TTC549 (cell line): ENCODE measurements around the gene RELL1.

Experiments
- FAIRE-seq: peaks from 2 replicates; lab custom pipeline; 2012; peaks lifted over from hg19 to GRCh38; lab: Jason Lieb, UNC

Gene RELL1

DNA sequence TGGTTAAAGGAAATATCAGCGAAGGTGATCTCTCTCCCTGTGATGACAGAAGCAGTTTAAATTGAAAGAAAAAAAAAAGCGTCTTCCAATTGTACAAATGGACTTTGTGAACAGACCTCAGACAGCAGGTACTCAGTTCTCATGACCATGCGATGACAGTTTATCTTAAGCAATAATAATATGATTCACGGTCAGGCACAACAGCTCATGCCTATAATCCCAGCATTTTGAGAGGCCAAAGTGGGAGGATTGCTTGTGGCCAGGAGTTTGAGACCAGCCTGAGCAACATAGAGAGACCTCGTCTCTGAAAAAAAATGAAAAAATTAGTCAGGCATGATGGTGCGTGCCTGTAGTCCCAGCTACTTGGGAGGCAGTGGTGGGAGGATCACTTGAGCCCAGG, 51.0 kb downstream of the RELL1 start:
- no peak for FAIRE-seq

DNA sequence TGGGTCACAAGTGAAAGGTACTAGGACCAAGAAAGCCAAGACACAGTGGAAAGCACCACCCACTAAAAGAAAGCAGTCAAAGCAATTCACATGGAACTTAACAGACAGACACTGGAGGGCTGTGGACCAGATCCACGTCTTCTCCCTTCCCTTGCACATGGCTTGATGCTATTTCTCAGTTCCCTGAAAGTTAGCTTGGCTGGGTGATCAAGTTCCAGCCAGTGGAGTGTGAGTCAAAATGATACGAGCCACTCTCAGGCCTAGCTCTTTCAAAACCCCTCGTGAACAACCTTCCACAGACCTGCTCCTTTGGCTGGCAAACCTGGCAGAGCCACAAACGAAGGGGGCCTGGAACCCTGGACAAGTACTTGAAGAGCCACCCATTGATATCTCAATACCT, 52.0 kb downstream of the RELL1 start:
- FAIRE-seq: no peak

DNA sequence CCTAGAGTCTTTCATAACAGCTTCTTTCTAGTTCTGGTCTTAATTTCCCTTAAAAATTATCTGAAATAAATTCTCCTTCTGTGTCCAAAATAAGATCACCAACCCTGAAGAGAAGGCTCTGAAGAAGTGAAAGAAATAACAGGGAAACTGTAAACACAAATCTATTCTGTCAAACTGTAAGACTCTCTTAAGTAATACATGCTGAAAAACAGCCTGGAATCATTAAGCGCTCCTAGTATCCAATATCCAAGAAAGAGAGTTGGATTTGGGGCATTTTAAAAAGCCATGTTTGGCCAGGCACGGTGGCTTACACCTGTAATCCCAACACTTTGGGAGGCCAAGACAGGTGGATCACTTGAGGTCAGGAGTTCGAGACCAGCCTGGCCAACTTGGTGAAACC, 53.3 kb downstream of the RELL1 start:
- FAIRE-seq: no peak

DNA sequence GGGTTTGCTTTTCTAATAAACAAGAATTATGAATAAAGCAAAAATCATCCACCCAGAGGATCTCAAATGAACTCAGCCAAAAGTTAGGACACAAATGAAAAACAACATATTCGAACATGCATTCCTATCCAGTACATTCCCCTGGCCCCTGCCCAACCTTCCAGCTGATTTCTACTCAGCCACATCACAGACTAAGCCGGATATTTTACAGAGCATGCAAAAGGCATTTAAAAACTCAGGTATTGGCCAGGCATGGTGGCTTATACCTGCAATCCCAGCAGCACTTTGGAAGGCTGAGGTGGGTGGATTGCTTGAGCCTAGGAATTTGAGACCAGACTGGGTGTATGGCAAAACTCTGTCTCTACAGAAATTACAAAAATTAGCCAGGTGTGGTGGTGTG, 54.6 kb downstream of the RELL1 start:
- no peak for FAIRE-seq

DNA sequence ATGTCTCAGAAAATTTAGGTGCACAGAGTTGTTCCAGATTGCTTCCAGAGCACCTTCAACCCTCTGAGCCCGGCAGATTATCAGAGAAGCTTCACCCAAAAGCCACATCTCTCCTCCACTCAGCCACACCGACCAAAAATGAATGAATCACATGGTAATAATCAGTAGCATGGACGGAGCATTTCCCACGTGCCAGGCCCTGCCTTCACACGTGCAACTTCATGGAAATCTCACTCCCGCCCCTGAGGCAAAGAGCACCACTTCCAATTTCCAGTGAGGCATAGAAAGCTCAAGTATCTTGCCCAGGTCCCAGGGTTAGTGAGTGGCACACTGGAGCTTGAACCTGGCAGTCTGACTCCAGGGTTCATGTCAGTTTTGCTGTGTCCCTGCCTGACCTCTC, 56.5 kb downstream of the RELL1 start:
- no peak for FAIRE-seq

DNA sequence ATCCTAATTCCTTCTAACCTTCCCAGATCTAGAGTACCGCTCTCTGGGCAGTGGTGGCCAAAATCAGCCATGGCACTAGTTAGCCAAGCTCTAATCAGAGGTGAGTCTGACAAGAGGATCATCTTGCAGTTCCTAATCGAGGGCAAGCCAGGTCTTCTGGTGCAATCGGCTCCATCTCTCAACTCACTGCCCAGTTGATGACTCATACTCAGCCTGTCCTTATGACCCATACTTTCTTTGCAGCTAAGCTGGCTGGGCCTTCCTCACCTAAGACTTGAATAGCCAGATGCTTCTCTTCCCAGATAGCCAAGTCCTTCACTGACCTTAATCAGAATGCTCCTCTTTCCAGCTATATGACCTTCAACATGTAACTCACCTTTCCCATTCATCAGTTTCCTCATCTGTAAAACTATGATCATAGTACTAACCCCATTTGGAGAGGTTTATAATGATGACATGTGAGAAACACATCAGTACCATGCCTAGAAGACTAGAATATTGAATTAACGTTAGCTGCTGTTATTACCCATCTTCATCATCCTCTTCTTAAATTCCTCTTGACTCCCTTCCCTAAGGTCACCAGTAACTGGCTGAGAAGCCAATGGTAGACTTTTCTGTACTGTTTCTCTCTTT, 57.1 kb downstream of the RELL1 start:
- FAIRE-seq: no peak

DNA sequence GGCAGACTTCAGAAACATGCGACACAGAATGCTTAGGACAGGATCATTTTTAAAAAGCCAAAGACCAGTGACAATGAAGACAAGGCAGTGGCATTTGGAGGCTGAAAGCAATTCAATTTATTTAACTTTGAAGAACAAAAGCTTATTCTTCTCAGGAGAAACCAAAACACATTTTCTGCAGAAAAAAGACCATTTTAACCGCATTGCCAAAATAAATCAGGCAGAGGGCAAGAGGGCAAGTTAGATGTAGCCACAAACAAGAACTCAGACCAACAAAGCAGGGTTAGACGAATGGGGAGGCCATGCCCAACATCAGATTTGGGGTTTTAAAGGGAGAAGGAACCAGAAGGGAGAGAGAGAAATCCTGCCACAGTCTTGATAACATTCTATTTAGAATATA, 58.9 kb downstream of the RELL1 start:
- no peak for FAIRE-seq

DNA sequence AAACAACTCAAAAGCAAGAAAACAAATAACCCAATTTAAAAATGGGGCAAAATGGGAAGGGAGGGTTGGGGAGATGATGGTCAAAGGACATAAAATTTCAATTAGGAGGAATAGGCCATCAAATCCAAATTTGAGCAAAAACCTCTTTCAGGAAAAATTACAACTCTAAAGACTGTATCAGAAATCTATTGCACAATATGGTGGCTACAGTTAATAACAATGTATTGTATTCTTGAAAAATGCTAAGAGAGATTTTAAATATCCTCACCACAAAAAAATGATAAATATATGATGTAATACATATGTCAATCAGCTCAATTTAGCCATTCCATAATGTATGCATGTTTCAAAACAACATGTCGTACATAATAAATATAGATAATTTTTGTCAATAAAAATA, 60.7 kb downstream of the RELL1 start:
- peak; percentile 22 for FAIRE-seq

DNA sequence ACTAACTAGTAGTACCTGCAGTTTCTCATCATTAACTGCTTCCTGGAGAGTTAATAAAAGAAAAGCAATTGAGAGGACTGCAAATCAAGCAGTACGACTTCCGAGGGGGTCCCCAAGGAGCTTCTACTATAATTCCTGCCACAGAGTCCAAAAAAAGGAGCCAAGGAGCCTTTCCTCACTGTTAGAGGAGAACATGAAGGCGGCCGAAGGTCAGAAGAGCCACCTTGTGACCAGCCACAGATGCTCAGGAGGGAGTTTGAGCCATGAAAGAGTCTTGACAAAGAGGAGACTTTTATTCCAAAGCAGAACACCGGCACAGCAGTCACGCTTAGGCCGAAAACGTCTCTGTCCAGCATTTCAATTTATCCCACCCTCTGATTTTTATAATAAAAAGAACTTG, 62.2 kb downstream of the RELL1 start:
- FAIRE-seq: no peak

DNA sequence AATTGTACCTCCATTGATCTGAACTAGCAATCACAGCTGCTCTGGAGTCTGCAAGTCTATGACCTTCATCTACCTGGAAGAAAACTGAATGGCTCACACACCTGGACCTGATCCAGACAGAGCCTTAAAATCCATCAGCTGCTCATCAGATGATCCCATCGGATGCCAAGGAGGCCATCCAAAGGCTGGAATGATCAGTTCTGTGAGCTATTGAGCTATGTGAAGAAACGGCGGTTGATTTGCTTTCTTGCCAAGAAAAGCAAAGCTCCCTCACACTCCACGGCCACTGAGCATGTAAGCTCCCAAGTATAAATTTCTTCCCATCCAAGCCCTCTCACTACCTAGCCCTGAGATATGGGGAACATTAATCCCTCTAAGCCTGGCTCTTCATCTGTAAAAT, 63.1 kb downstream of the RELL1 start:
- no peak for FAIRE-seq

DNA sequence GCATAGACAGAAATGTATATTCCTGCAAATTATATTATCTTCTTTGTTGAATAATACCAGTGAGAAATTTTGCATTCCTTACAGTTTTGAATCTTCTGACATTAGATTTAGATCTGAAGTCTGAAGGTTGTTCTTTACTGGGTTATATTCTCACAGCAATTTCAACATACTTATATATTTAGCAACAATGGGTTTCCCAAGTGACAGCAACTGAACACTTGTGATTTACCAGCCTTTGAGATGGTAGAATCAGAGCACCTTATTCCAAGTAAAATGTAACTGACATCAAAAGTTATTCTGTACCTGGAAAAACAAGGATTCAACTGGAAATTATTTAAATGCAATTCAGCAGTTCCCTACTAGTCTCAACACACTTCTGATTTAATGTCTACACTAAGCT, 66.0 kb downstream of the RELL1 start:
- FAIRE-seq: no peak

DNA sequence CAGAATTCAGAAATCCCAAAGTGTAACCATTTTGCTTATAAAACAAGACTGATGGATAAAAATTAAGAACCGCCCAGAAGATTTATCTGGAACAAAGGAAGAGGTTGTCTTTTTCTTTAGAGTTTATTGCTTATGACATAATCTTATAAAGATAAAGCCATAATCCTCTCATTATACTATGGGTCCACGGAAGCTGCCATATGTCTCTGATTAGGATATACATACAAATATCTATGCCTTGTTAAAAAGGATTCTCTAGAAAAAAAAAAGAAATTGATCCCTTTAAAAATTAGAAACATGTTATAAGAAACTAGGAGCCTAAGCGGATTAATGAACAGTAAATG, 70.5 kb downstream of the RELL1 start:
- FAIRE-seq: no peak

DNA sequence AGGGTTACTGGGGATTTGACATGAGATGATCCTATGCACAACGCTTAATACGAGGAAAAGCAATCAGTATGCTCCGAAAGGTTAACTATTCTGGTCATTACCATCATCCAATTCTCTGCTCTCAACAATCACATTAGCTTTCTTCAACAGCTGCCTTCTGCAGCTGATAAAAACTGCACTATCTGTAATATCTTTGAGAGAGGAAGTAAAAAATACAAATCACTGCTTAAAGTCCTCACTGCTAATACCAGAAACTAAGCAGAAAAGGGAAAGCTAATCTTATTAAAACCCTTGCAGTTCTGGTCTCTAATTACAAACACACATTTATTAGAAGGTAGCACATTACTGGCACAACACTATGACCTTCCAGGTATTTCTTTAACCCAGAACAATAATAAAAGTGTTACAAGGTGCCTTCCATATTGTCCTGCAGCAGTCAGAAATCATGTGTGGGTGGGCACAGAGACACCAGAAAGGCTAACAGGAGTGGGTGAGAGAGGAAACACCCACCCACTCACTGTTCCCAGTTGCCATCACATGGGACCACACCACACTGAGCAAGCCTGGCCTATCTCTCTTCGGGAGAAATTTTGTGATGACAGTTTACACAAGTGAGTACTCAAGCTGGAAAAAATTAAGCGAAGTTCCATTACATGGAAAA, 71.0 kb downstream of the RELL1 start:
- no peak for FAIRE-seq

DNA sequence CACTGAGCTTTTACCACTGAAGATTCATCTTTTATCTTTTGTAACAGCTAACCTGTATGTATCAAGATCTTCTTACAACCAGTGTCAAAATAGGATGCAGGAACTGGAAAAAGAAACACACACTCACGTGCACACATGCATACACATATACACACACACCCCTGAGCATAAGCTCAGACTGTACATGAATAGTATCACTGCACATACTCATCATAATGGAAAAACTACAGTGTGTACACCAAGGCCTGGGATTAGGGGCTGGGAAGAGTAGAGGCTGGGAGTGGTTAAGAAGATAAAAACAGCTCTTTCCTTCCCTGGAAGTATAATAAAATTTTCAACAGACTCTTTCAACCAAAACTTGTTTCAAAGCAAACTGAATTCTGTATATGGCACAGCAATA, 73.4 kb downstream of the RELL1 start:
- FAIRE-seq: no peak

DNA sequence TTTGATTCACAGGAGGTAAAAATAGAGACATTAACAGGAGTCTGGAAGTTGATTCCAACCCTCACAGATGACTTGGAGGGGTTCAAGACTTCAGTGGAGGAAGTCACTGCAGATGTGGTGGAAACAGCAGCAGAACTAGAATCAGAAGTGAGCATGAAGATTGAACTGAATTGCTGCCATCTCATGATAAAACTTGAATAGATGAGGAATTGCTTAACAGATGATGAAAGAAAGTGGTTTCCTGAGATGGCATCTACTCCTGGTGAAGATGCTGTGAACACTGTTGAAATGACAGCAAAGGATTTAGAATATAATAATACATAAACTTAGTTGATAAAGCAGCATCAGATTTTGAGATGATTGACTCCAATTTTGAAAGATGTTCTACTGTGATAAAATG, 76.5 kb downstream of the RELL1 start:
- no peak for FAIRE-seq

DNA sequence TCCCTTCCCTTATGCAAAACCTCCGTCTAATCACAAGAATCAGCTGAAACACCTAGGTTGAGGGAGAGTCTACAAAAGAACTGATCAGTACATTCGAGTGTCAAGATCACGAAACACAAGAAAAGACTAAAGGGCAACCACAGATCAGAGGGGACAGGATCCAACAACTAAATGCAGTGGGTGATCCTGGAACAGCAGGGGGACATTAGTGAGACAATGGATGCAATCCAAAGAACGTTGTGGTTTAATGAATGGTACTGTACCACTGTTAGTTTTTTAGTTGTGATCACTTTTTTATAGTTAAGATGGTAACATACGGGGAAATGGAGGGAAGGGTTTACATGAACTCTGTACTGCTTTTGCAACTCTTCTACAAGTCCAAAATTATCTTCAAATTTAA, 79.2 kb downstream of the RELL1 start:
- FAIRE-seq: no peak

DNA sequence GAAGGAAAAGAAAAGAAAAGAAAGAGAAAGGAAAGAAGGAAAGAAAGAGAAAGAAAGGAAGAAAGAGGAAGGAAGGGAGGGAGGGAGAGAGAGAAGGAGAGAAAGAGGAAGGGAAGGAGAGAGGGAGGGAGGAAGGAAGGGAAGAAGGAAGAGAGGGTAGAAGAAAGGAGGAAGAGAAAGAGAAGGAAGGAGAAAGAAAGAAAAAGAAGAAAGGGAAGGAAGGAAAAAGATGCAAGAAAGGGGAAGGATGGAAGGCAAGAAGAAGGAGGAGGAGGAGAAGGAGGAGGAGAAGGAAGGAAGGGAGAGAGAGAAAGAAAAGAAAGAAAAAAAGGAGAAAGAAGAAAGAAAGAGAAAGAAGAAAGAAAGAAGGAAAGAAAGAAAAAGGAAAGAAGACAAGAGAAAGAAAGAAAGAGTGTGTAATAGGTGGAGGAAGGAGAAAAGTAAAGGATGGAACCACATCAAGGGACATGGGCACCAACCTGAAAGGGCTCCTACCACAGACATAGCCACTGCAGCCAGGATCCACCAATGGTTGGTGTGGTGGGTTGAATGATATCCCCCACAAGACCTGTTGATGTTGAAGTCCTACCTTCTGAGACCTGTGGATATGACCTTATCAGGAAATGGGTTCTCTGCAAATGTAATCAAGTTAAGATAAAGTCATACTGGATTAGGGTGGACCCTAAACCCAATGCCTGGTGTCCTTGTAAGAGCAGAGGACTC, 80.2 kb downstream of the RELL1 start:
- no peak for FAIRE-seq

DNA sequence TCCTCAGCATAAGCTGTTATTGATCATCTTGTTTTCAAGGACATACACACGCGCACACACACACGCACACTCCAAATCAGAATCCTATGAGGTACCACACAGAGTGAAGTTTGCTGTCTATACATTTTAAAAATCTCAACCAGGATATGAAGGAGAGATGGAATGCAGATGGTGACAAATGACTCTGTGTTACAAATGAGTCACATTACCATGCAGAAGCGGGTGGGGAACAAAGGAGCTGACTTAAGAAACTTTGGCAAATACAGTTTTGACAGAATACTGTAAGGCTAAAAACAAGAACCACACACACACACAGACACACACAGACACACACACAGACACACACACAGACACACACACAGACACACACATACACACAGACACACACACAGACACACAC, 81.7 kb downstream of the RELL1 start:
- no peak for FAIRE-seq

DNA sequence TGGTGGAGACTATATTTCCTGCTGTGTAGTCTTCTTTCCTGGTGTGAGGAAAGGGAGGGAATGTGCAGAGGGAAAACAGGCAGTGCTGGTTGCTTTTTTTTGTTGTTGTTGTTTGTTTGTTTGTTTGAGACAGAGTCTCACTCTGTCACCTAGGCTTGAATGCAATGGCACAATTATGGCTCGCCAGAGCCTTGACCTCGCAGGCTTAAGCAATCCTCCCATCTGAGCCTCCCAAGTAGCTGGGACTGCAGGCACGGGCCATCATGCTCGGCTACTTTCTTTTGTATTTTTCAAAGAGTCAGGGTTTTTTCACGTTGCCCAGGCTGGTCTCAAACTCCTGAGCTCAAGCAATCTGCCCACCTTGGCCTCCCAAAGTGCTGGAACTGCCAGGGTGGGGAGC, 82.5 kb downstream of the RELL1 start:
- FAIRE-seq: no peak

DNA sequence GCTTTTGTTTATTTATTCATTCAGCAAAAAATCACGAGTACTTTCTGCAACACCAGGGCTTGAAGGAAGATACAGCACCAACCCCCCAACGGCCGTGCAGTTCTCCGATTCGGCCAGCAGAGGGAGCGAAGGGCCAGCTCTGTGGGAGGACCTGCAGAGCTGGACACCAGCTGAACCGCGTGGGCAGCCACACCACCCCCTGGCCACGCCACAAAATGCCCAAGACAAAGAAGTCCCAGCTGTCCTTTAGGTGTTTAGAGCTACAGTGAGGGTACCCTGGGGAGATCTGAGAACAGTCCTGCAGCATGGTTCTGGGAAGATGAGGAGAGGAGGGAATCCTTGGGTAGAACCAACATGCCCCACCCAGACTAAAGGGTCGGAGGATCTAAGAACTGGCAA, 83.1 kb downstream of the RELL1 start:
- no peak for FAIRE-seq

DNA sequence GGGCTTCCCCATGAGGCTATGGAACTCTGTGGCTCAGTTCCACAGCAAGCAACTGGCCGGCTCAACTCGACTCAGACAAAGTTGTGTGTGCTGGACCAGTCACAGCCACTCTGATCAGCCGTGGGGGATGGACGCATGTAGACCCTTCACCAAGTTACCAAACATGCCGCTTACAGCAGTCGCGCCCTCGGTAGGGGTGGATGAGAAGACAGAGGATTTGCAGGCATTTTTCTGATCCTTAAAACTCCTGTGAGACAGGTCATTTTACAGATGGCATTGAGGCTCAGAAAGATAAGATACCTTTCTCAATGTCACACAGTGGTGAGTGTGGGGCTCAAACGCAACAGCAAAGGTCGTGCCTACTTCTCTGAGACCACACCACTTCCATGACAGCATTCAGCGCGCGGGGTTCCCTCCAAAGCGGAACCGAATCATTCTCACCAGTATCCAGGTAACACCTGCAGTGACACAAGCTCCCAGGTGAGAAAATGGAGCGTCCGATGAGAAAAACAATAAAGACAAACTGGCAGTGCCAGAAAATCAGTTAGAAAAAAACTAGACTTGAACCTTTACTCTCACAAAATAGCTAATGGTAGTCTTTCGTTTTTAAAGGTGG, 83.6 kb downstream of the RELL1 start:
- no peak for FAIRE-seq

DNA sequence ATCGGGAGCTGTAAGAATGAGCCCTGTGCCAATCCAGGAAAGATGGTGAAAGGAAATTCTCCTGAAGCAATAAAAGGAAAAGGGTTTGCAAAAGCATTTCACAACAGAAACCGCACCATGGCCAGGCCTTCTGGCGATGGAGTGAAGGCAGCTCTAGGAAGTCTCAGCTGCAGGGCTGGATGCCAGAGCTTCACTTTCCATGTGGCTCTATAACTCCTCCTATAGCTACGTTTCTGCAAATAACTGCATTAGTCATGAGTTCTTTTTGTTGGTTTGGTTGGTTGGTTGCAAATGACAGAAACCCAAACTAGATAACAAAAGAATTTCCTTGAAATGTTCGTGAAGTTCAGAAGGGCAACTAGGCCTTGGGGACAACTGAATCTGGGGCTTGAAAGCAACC, 84.6 kb downstream of the RELL1 start:
- FAIRE-seq: no peak

DNA sequence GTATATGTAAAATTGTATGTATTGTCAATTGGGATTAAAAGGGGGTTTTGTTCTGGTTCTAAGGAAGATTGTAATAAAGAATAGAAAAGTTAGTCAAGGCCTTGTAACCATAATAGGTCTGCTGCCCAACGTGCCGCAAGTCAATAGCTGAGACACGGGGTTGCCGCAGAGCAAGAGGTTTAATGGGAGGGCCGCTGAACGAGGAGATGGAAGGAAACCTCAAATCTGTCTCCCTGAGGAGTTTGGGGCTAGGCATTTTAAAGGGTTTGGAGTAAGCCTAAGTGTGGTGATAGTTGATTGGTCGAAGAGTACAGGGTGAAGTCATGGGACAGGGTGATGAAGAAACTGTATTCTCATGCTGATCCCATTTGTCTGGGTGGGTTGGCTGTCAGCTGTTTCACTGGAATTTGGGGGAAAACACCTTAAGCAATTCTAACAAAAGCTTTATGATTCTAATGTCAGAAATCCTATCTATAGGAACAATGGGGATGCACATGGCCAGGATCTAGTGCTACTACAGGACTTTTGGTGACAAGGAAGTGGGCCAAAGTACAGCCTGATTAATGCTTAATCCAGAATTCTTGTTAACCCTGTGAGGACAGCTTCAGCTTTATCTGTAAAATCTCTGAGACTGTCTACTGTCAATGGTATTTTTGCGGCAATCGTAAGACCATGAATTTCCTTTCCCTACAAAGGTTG, 86.9 kb downstream of the RELL1 start:
- no peak for FAIRE-seq
